ENCODE measurements around the gene UNC5B.

GRCh38 chr10:71247414-71247705 is 35.0 kb downstream of the UNC5B start:
- TF ChIP-seq CTCF (IDR thresholded peaks at IDR 0.05; ENCODE audit: insufficient read depth, low read length), result no peak
- no peak for TF ChIP-seq POLR2AphosphoS5 (IDR thresholded peaks at IDR 0.05; ENCODE audit: low read depth)
- no peak for TF ChIP-seq GABPA (IDR thresholded peaks at IDR 0.05; ENCODE audit: low read depth)
- TF ChIP-seq REST (IDR thresholded peaks at IDR 0.05; ENCODE audit: insufficient replicate concordance, low read depth), result no peak
